ENCODE measurements around the gene MAP2K7.
"Not testable (repeated sequence)": the region's sequence is repeated elsewhere in the genome, so short reads cannot be mapped to it uniquely, and the experiment has no call there.

MAP2K7 gene

GRCh38 chr19:7947939-7948338 lies 44.3 kb downstream of the MAP2K7 start:
- no peak for DNase-seq (ENCODE audit: low read depth)
- no peak overlapping the region for H3K4me3 ChIP-seq (ENCODE audit: low read depth, low read length)
- TF ChIP-seq, protein P1, sequence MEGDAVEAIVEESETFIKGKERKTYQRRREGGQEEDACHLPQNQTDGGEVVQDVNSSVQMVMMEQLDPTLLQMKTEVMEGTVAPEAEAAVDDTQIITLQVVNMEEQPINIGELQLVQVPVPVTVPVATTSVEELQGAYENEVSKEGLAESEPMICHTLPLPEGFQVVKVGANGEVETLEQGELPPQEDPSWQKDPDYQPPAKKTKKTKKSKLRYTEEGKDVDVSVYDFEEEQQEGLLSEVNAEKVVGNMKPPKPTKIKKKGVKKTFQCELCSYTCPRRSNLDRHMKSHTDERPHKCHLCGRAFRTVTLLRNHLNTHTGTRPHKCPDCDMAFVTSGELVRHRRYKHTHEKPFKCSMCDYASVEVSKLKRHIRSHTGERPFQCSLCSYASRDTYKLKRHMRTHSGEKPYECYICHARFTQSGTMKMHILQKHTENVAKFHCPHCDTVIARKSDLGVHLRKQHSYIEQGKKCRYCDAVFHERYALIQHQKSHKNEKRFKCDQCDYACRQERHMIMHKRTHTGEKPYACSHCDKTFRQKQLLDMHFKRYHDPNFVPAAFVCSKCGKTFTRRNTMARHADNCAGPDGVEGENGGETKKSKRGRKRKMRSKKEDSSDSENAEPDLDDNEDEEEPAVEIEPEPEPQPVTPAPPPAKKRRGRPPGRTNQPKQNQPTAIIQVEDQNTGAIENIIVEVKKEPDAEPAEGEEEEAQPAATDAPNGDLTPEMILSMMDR (IDR thresholded peaks at IDR 0.05; ENCODE audit: control insufficient read depth, extremely low read depth, insufficient read depth): no peak

DNA sequence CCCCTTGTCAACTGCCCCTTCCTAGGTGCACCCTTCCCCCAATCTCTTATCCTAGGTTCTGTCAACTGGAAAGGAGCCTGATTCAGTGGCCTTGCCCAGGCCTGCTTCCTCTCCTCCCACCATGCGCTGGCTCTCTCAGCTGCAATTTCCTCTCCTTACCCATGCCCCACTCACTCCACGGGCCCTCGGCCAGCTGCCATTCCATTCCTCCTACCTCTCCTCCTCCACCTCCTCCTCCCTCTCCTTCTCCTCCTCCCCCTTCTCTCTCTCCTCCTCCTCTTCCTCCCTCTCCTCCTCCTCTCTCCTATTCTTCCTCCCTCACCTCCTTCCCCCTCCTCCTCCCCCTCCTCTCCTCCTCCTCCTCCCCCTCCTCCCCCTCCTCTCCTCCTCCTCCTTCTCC lies 49.4 kb downstream of the MAP2K7 start:
- no peak for DNase-seq (ENCODE audit: low read depth)
- H3K4me3 ChIP-seq (ENCODE audit: low read depth, low read length): no peak overlapping the region

GRCh38 chr19:7953576-7953975 lies 49.9 kb downstream of the MAP2K7 start:
- no peak for DNase-seq (ENCODE audit: low read depth)
- no peak overlapping the region for H3K4me3 ChIP-seq (ENCODE audit: low read depth, low read length)
- TF ChIP-seq, protein P1 (IDR thresholded peaks at IDR 0.05; ENCODE audit: control insufficient read depth, extremely low read depth, insufficient read depth): no peak

More for the DNA sequence above, 49.4 kb downstream of the MAP2K7 start:
- TF ChIP-seq, protein P1 (IDR thresholded peaks at IDR 0.05; ENCODE audit: control insufficient read depth, extremely low read depth, insufficient read depth): no peak

- H3K4me3 ChIP-seq (ENCODE audit: low read depth, low read length): no peak overlapping the region
- TF ChIP-seq, protein P1 (IDR thresholded peaks at IDR 0.05; ENCODE audit: control insufficient read depth, extremely low read depth, insufficient read depth): no peak
- DNase-seq (ENCODE audit: low read depth): no peak
Measured at GRCh38 chr19:7955696-7956095, 52.0 kb downstream of the MAP2K7 start.

DNA sequence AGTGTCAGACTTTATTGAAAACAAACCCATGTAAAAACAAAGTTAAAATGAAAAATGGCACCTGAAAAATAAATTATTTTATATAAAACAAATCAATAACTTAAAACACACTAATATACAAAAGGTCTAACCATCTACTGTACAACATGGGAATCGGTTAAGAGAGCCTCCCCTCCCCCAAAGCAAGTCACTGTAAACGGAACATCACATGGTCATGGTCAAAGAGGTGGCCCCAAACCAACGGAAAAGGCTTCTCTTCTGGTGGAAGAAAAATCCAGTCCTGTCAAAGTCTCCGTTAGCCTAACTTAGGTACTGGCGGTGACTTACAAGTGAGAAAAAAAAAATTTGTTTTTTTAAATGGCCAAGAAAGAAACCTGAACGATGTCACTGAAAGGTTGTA lies 55.5 kb downstream of the MAP2K7 start:
- no peak for DNase-seq (ENCODE audit: low read depth)
- TF ChIP-seq, protein P1 (IDR thresholded peaks at IDR 0.05; ENCODE audit: control insufficient read depth, extremely low read depth, insufficient read depth): no peak
- no peak overlapping the region for H3K4me3 ChIP-seq (ENCODE audit: low read depth, low read length)

DNA sequence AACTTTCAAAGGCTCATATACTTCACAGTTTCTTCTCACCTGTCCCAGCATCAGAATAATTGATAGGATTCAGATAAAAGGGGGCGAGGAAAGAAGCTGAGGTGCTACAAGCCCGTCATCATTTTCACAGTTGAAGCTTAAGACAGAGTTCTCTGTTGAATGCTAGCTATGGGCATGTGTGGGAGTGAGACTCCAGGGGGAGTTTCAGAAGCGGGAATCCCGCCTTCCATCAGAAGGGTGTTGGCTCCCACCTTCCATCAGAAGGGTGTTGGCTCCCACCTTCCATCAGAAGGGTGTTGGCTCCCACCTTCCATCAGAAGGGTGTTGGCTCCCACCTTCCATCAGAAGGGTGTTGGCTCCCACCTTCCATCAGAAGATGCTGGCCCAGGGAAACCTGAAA lies 57.4 kb downstream of the MAP2K7 start:
- not testable (repeated sequence) for DNase-seq (ENCODE audit: low read depth); H3K4me3 ChIP-seq (ENCODE audit: low read depth, low read length)

- TF ChIP-seq, protein P1 (IDR thresholded peaks at IDR 0.05; ENCODE audit: control insufficient read depth, extremely low read depth, insufficient read depth): no peak
- DNase-seq (ENCODE audit: low read depth): no peak
- no peak overlapping the region for H3K4me3 ChIP-seq (ENCODE audit: low read depth, low read length)
Measured at GRCh38 chr19:7961920-7962626, 58.4 kb downstream of the MAP2K7 start.
